ENCODE measurements around the gene NOTO. TPM values are rescaled to one million over a fixed set of nuclear protein-coding genes. Genes with fewer than 3 reads are reported as not detected.

NOTO gene
- total and polyA plus RNA-seq, 2 of the 8 experiments (the other 6 are each of a cell fraction or from before 2014, with no cell fraction given): 0.33 to 0.54 TPM

DNA sequence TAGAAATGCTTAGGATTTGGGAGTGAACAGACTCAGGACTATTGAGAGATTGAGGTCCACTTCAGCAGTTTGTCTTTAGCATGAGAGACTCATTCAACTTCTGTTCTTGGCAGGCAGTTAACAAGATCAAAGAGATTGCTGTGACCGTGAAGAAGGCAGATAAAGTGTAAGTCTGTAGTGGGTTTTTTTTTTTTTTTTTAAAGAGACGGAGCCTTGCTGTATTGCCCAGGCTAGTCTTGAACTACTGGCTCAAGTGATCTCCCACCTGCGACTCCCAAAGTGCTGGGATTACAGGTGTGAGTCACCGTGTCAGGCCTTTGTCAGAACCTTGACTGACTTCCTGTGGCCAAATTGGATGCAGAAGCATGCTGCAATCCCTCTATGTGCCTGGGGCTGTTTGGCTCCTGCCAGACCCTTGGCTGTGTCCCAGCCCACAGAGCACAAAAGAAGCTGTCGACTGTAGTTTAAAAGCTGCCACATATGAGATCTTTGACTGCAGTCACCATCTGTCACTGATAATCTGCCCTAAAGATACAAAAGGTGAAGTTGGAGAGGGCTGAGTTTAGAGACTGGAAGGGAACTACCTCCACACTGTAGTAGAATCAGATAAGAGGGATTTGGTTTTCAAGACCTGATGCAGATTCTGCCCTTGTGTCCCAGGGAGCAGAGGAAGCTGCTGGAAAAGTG lies 41.7 kb downstream of the NOTO start (continued):
- TF ChIP-seq, protein P1, sequence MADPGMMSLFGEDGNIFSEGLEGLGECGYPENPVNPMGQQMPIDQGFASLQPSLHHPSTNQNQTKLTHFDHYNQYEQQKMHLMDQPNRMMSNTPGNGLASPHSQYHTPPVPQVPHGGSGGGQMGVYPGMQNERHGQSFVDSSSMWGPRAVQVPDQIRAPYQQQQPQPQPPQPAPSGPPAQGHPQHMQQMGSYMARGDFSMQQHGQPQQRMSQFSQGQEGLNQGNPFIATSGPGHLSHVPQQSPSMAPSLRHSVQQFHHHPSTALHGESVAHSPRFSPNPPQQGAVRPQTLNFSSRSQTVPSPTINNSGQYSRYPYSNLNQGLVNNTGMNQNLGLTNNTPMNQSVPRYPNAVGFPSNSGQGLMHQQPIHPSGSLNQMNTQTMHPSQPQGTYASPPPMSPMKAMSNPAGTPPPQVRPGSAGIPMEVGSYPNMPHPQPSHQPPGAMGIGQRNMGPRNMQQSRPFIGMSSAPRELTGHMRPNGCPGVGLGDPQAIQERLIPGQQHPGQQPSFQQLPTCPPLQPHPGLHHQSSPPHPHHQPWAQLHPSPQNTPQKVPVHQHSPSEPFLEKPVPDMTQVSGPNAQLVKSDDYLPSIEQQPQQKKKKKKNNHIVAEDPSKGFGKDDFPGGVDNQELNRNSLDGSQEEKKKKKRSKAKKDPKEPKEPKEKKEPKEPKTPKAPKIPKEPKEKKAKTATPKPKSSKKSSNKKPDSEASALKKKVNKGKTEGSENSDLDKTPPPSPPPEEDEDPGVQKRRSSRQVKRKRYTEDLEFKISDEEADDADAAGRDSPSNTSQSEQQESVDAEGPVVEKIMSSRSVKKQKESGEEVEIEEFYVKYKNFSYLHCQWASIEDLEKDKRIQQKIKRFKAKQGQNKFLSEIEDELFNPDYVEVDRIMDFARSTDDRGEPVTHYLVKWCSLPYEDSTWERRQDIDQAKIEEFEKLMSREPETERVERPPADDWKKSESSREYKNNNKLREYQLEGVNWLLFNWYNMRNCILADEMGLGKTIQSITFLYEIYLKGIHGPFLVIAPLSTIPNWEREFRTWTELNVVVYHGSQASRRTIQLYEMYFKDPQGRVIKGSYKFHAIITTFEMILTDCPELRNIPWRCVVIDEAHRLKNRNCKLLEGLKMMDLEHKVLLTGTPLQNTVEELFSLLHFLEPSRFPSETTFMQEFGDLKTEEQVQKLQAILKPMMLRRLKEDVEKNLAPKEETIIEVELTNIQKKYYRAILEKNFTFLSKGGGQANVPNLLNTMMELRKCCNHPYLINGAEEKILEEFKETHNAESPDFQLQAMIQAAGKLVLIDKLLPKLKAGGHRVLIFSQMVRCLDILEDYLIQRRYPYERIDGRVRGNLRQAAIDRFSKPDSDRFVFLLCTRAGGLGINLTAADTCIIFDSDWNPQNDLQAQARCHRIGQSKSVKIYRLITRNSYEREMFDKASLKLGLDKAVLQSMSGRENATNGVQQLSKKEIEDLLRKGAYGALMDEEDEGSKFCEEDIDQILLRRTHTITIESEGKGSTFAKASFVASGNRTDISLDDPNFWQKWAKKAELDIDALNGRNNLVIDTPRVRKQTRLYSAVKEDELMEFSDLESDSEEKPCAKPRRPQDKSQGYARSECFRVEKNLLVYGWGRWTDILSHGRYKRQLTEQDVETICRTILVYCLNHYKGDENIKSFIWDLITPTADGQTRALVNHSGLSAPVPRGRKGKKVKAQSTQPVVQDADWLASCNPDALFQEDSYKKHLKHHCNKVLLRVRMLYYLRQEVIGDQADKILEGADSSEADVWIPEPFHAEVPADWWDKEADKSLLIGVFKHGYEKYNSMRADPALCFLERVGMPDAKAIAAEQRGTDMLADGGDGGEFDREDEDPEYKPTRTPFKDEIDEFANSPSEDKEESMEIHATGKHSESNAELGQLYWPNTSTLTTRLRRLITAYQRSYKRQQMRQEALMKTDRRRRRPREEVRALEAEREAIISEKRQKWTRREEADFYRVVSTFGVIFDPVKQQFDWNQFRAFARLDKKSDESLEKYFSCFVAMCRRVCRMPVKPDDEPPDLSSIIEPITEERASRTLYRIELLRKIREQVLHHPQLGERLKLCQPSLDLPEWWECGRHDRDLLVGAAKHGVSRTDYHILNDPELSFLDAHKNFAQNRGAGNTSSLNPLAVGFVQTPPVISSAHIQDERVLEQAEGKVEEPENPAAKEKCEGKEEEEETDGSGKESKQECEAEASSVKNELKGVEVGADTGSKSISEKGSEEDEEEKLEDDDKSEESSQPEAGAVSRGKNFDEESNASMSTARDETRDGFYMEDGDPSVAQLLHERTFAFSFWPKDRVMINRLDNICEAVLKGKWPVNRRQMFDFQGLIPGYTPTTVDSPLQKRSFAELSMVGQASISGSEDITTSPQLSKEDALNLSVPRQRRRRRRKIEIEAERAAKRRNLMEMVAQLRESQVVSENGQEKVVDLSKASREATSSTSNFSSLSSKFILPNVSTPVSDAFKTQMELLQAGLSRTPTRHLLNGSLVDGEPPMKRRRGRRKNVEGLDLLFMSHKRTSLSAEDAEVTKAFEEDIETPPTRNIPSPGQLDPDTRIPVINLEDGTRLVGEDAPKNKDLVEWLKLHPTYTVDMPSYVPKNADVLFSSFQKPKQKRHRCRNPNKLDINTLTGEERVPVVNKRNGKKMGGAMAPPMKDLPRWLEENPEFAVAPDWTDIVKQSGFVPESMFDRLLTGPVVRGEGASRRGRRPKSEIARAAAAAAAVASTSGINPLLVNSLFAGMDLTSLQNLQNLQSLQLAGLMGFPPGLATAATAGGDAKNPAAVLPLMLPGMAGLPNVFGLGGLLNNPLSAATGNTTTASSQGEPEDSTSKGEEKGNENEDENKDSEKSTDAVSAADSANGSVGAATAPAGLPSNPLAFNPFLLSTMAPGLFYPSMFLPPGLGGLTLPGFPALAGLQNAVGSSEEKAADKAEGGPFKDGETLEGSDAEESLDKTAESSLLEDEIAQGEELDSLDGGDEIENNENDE (IDR thresholded peaks at IDR 0.05; ENCODE audit: insufficient replicate concordance, low read length): no peak
- TF ChIP-seq SUZ12 (IDR thresholded peaks at IDR 0.05; ENCODE audit: low read length): no peak
- no peak for TF ChIP-seq RFX5 (IDR thresholded peaks at IDR 0.05; ENCODE audit: borderline replicate concordance, low read depth, low read length)
- TF ChIP-seq POLR2A (IDR thresholded peaks at IDR 0.05; ENCODE audit: control extremely low read depth in 1 of 2, low read depth in 2 of 2, low read length in 2 of 2): no peak
- no peak for TF ChIP-seq TBP (IDR thresholded peaks at IDR 0.05; ENCODE audit: low read depth, low read length)
- TF ChIP-seq CTBP2 (IDR thresholded peaks at IDR 0.05; ENCODE audit: borderline replicate concordance, insufficient read depth, insufficient read length, low read length): no peak
- no peak for TF ChIP-seq ZNF274 (IDR thresholded peaks at IDR 0.05; ENCODE audit: borderline replicate concordance, extremely low read depth, low read length)
- no peak for TF ChIP-seq CEBPB (IDR thresholded peaks at IDR 0.05; ENCODE audit: low read depth, low read length)
- TF ChIP-seq TEAD4 (IDR thresholded peaks at IDR 0.05; ENCODE audit: low read depth, low read length): no peak
- TF ChIP-seq RBBP5 (IDR thresholded peaks at IDR 0.05; ENCODE audit: borderline replicate concordance, low read depth, low read length): no peak
- no peak for TF ChIP-seq EGR1 (IDR thresholded peaks at IDR 0.05; ENCODE audit: borderline replicate concordance, low read depth, low read length)
- no peak for TF ChIP-seq GTF2F1 (IDR thresholded peaks at IDR 0.05; ENCODE audit: borderline replicate concordance, low read depth, low read length)

Measured in H1 (cell line).